RWPE1 (cell line): ENCODE results near the gene DHCR24.

Source experiments
- CTCF ChIA-PET: fragments of 350-600 bp; sonication (Branson Sonifier 250); formaldehyde crosslinking; extraction: SDS; loops from one replicate; lab custom pipeline; 2021; lab: Yijun Ruan, JAX
- POLR2A ChIA-PET: fragments of 400-600 bp; formaldehyde crosslinking; extraction: SDS; loops from one replicate; lab custom pipeline; 2020; ENCODE audit warnings: antibody characterized with exemption; ENCODE audit not compliant: low non-redundant PET; lab: Yijun Ruan, JAX
- DNase-seq: peaks from one replicate; pipeline ENCODE4 v3.0.0; 2012; ENCODE audit warnings: low spot score
- H3K27ac ChIP-seq: fragments of 450-650 bp; 2 replicates; pipeline ENCODE4 v1.5.1; 2017
- TF ChIP-seq, protein P1 (sequence below): fragments of 450-650 bp; conservative IDR thresholded peaks from 2 replicates; pipeline ENCODE4 v1.5.1; 2017; ENCODE audit warnings: low read depth, mild to moderate bottlenecking

Gene DHCR24

DNA sequence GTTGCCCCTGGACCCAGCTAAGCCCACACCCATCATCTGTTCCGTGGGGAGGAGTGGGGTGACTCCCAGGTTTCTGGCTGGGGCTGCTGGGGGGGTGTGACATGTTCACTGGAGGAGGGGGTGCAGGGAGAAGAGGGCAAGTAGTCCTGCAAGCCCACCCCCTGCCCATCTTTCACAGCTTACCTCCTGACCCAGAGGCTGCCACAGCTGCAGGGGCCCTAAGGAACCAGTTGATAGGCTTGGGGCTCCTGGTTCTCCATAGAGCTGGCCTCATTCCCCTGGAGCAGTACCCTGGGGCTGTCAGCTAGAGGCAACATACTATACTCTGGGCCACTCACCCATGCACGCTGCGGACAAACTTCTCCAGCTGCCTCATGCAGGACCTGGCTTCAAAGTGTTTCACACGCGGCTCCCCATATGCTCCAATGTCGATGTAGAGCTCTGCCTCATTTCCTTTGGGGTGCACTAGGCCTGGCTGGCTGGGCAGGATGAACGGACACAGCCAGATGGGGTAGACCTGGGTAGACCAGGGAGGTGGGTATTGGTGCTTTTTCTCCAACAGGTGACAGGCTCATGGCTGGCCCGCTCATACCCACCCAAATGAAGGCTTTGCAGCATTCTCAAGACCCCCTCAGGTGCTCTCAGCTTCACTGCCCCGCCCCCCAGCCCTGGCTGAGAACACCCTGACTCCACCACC is 33.8 kb downstream of the DHCR24 start:
- CTCF ChIA-PET, result no interaction called here

DNA sequence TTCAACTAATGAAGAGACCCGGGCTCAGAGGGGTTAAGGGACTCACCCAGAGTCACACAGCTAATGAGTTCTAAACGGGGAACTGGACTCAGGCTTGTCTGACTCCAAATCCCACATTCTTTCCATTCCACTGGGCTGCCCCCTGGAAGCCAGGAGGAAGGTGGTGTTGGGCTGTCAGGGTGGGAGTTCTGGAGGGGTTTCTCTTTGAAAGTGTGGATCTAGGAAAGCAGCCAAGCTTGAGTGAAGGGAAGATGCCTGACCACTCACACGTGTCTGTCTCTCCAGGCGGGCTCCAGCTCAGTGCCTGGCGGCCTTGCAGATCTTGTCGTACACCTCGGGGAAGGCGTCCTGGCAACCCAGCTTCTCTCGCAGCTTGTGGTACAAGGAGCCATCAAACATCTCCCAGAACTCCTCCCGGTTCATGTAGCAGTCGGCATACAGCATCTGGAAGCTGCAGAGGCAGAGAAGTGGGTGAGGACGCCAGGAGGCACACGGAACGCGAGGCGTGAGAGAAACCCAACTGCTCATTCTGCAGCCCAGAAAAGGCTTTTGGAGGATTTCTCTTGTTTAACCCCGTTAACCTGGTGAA is 35.0 kb downstream of the DHCR24 start:
- ChIA-PET POLR2A (no interaction called here), CTCF (interaction anchor here (0.8 kb wide), 1 partner anchor 170 kb away, joined by 3 read pairs; no protein-coding TSS in a partner anchor)
- no peak for DNase-seq
- H3K27ac ChIP-seq, result peak overlapping the region; percentile 77
- TF ChIP-seq, protein P1, sequence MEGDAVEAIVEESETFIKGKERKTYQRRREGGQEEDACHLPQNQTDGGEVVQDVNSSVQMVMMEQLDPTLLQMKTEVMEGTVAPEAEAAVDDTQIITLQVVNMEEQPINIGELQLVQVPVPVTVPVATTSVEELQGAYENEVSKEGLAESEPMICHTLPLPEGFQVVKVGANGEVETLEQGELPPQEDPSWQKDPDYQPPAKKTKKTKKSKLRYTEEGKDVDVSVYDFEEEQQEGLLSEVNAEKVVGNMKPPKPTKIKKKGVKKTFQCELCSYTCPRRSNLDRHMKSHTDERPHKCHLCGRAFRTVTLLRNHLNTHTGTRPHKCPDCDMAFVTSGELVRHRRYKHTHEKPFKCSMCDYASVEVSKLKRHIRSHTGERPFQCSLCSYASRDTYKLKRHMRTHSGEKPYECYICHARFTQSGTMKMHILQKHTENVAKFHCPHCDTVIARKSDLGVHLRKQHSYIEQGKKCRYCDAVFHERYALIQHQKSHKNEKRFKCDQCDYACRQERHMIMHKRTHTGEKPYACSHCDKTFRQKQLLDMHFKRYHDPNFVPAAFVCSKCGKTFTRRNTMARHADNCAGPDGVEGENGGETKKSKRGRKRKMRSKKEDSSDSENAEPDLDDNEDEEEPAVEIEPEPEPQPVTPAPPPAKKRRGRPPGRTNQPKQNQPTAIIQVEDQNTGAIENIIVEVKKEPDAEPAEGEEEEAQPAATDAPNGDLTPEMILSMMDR, result no peak

More for the DNA sequence above, 33.8 kb downstream of the DHCR24 start:
- TF ChIP-seq, protein P1, result no peak
- POLR2A ChIA-PET, result no interaction called here
- DNase-seq, result no peak
- peak overlapping the region; percentile 92 for H3K27ac ChIP-seq

DNA sequence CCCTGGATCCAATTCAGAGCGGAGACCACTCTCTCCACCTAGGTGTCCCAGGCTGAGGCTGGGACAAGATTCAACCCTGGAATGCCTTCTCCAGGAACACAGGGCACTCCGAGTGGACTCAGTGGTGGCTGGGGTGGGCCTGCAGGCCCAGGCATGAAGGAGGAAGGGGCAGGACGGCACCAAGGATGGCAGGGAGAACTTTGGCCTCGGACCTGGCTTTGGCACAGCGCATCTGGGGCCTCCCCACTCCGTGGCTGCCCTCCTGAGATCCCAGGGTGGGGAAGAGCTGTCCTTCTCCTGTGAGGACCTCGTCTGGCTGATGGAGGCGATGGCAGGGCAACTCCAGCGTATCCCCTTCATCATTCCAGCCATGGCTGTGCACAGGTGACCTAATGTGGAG is 35.6 kb downstream of the DHCR24 start:
- ChIA-PET POLR2A (no interaction called here), CTCF (no interaction called here)
- H3K27ac ChIP-seq, result peak overlapping the region; percentile 77
- TF ChIP-seq, protein P1, result no peak
- no peak for DNase-seq

DNA sequence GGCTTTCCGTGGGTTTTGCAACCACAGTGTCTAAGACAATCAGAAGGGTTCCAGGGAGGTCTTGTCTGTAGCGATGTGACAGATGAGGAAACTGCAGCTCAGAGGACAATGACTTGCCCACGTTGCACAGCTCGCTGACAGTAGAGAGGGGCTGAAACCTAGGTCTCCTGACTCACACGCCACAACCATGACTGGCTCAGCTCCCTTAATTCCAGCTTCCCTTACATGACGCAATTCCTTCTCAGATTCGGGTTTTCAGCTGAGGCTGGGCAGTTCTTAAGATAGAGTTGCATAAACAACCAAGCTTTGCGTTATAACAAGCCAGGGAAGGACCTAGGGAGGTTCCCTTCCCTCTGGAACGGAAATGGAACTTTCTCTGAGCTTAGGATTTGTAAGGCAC is 36.3 kb downstream of the DHCR24 start:
- DNase-seq, result no peak
- TF ChIP-seq, protein P1, result no peak
- ChIA-PET POLR2A (no interaction called here), CTCF (no interaction called here)
- H3K27ac ChIP-seq, result peak overlapping the region; percentile 77

DNA sequence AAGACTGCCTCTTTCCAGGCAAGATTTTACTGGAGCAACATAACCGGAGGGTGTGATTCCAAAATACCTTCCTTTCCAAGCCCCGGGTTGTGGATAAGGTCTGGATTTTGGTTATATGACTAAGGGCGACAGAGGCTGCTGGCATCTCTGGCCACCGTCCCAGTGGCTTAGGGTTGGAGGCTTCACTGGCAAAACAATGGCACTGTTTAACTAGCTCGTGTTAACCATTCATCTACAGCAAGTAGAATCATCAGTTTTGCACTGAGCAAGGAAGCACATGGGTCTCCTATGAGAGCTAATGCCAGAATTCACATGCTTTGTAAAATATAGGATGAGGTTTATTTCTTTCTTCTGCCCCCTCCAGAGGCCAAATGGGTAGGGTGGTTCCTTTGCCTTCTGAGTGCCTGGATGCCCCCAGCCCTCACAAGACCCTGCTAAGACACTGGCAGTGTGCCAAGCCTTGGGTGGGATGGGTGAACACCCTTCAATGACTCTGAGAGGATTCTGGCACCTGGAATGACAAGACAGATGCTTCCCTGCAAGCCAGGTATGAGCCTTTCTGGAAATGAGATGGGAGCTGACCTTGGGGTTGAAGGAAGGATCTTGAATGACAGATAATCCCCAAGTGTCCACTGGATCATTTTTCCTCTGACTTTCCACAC is 36.8 kb downstream of the DHCR24 start:
- no peak for DNase-seq
- peak overlapping the region; percentile 77 for H3K27ac ChIP-seq
- TF ChIP-seq, protein P1, result no peak
- POLR2A ChIA-PET, result no interaction called here
- CTCF ChIA-PET, result interaction anchor here (2.0 kb wide), 1 partner anchor 172 kb away, joined by 7 read pairs; no protein-coding TSS in a partner anchor

DNA sequence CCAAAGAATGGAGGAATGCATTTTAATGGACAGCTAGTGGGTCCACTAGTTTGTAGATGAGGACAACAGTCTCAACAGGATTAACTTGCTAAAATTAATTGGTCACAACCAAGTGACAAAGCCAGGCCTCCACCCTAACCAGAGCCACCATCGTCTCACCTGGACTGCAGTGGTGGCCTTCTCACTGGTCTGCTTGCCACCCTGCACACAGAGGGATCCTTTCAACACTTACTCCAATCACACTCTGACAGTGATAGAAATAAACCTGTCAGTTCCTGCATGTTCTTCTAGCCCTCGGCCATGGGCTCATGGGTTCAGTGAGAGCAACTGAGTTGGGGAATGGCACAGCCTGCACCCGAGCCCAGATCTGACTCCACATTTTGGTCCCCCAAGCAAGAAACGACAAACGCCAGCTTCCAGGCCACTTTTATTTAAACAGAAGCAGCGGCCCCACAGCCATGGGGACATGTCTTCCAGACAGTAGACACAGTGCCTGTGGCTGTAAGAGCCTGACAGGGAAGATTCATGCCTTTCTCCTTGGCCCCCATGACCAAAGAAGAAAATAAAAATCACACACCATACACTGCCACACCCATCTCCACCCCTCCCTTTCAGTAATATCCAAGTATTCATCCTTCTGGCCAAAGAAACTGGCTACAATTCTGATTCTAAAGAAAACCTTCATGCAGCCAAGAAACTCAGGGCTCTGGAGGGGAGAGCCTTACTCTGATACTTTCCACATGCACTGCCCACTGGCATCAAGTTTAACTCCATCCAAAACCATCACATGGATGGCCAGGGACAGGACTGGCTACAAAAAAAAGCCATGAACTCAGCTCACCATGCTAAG is 37.6 kb downstream of the DHCR24 start:
- TF ChIP-seq, protein P1, result no peak
- ChIA-PET POLR2A (no interaction called here), CTCF (interaction anchor here (2.0 kb wide), 1 partner anchor 173 kb away, joined by 7 read pairs; no protein-coding TSS in a partner anchor)
- peak overlapping the region; percentile 77 for H3K27ac ChIP-seq
- DNase-seq, result no peak
